CD4-positive, alpha-beta T cell treated with Interferon gamma for 1 hour (primary cell): ENCODE results near the gene YIPF2.
"Not testable (repeated sequence)": the region's sequence is repeated elsewhere in the genome, so short reads cannot be mapped to it uniquely, and the experiment has no call there.

ENCODE experiments used
- DNase-seq: peaks from one replicate; pipeline ENCODE4 v3.0.0-alpha.2; 2020

YIPF2 gene

GRCh38 chr19:10908380-10908960 lies 20.0 kb downstream of the YIPF2 start:
- DNase-seq = no peak

DNA sequence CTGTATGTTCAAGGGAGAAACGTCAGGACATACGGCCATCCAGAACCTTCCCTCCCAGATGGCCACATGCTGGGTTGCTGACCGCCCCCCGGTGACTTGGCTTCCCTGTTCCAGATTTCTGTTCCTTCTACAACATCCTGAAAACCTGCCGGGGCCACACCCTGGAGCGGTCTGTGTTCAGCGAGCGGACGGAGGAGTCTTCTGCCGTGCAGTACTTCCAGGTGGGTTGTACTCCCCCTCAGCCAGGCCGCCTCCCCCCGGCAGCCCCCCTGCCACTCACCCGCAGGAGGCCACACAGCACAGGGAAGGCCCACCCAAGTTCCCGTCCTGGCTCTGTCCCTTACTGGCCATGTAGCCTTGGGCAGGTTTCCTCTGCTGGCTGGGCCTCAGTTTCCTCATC lies 20.5 kb downstream of the YIPF2 start:
- DNase-seq = no peak

DNA sequence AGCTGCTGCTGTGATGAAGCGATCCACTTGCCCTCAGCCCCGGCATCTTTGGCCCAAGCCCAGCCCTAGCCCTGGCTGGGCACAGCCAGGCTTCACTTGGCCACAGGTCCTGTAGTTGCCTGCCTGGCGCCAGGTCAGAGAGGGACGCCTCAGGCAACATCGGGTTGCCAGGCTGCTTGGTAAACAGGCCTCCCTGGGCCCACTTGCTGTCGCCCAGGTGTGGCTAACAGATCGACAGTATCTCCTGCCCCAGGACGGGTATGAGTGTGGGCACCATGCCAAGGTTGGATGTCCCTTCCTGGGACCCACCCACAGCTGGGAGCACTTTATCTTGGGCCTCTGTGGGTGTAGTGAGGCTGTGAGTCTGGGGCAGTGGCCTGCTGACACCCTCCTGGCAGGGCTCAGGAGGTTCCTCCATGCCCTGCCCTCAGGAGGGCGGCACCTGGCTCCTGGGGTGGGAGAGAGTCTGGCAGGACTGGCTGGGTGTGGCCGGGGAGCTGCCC lies 29.2 kb downstream of the YIPF2 start:
- no peak for DNase-seq

GRCh38 chr19:10898633-10899032 lies 29.8 kb downstream of the YIPF2 start:
- DNase-seq = no peak

DNA sequence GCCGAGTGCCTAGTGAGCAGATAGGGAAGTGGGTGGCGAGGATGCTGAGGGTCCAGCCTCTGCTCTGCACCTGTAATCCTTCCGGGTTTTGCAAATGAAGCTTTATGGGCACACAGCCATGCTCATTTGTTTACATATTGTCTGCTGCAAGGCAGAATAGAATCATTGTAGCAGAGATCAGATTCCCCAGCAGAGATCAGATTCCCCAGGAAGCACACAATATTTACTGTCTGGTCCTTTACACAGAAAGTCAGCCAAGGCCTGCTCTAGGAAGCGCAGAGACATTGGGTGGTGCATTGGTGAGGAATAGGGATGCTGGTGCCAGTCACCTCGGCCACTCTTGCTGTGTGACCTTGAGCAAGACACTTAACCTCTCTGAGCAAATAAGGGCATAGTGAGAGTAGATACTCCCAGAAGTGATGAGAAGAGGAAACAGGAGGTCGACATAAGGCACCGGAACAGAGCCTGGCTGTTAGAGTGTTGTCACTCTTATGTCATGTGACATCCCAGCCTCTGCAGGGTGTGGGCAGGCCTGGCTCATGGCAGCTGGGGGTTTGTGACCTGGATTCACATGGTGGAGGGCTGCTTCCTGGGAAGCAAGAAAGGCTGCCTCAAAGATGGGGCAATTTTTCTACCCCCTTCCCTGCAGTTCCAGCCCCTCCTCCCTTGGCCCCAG lies 31.4 kb downstream of the YIPF2 start:
- DNase-seq = no peak

- DNase-seq = no peak
Measured at GRCh38 chr19:10895920-10896319, 32.5 kb downstream of the YIPF2 start.

DNA sequence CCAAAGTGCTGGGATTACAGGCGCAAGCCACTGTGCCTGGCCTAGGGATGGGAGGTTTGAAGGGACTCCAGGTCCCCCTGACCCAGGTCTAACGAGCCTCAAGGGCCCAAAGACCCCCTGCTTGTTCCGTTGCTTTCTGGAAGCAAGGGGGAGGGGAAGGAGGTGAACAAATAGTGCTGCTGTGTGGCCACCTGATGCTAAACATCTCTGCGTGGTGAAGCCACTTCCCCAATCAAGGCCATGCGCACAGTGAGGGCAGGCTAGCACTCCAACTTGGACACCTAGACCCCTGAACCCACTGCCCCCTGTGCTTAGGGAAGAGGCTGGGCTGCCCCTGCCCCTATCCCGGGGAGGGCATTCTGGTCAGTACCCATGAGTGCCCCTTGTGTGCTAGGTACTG lies 33.1 kb downstream of the YIPF2 start:
- no peak for DNase-seq

DNA sequence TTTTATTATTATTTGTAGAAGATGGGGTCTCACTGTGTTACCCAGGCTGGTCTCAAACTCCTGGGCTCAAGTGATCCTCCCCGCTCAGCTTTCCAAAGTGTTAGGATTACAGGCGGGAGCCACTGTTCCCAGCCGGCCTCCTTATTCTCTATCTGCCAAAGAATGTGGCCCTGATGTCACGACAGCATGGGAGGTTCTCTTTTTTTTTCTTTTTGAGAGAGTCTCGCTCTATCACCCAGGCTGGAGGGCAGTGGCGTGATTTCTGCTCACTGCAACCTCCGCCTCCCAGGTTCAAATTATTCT lies 33.6 kb downstream of the YIPF2 start:
- DNase-seq = no peak

DNA sequence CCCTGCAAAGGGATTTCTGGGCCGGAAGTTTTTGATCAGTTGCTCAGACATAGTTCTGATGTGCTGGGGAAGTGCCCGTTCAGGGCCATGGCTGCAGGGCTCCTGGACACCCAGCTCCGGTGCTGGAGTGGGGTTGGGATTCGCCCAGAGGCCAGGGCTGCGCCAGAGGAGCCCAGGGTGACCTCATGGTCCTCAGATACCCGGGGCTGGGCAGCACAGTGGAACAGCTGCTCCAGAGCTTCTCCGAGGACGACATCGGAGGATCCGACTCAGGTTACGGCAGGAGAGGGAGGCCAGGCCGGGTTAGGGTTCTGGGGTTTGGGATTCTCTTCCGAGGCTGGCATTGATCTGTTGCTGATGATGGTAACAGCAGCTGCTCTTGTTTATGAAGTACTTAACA lies 36.2 kb downstream of the YIPF2 start:
- DNase-seq = no peak

GRCh38 chr19:10891405-10892086 lies 36.9 kb downstream of the YIPF2 start:
- no peak for DNase-seq

GRCh38 chr19:10889880-10890279 lies 38.6 kb downstream of the YIPF2 start:
- DNase-seq = no peak

GRCh38 chr19:10888421-10888866 lies 40.0 kb downstream of the YIPF2 start:
- no peak for DNase-seq

DNA sequence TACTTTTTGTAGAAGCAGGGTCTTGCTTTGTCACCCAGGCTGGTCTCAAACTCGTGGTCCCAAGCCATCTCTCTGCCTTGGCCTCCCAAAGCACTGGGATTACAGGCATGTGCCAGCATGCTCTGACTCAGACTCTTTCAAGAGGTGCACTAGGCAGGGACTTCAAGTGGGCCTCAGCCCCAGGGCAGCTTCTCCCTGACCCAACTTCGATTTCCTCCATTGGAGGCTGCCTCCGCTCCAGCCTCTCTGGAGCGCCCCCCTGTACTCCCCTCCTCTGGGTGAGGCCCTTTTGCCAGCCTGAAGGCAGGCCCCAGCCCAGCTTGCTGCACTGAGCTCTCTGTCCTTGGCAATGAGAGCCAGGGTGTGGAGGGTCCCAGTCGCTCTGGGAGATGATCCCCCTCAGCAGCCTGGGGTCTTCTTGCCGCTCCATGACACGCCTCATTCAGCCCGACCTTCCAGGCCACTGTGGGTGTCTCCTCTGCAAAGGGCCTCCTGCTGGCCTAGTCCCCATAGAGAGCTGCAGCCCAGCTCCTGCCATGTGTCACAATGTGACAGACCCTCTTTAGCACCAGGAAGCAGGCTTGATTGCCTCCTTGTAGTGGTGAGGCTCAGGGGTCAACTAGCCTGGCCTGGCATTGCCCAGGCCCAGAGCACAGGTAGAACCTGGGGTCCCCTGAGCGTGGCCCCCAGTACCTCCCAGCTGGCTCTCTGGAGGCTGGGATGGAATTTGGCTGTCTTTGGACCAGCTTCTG lies 40.6 kb downstream of the YIPF2 start:
- no peak for DNase-seq

GRCh38 chr19:10885201-10886169 lies 43.0 kb downstream of the YIPF2 start:
- DNase-seq = no peak

DNA sequence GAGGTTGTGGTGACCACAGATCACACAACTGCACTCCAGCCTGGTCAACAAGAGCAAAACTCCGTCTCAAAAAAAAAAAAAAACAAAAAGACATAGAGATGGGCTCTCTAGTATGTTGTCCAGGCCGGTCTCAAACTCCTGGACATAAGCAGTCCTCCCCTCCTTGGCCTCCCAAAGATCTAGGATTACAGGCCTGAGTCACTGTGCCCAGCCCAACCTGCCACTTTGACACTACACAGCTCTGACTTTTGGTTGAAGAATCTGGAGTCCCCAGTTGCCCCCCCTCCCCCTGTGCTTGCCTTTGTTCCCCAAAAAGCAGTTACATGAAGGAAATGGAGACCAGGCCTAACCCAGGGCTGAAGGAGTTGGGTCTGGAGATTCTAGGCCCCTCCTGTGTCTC lies 44.2 kb downstream of the YIPF2 start:
- DNase-seq = no peak

- DNase-seq = no peak
Measured at GRCh38 chr19:10882108-10882457, 46.4 kb downstream of the YIPF2 start.

- no peak for DNase-seq
Measured at GRCh38 chr19:10881403-10882107, 46.9 kb downstream of the YIPF2 start.

DNA sequence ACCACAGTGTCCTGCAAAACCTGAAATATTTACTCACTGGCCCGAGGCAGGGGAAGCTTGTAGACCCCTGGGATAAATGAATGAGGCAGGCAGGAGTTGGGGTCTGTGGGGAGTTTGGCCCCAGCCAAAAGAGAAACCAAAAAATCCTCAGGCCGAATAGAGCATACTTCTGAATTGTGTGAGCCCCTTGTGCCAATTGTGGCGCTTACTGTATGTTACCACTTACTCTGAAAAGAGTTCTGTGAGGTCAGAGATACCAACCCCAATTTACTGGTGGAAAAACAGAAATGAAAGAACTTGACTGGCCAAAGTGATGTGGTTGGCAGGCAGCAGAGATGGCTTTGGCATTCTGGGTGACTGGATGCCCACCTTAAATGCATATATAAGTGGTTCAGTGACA lies 50.2 kb downstream of the YIPF2 start:
- DNase-seq = no peak

DNA sequence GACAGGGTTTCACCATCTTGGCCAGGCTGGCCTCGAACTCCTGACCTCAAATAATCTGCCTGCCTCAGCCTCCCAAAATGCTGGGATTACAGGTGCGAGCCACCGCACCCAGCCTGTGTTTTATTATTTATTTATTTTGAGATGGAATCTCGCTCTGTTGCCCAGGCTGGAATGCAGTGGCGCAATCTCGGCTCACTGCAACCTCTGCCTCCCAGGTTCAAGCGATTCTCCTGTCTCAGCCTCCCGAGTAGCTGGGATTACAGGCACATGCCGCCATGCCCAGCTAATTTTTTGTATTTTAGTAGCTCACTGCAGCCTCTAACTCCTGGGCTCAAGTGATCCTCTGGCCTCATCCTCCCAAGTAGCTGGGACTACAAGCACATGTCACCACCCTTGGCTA lies 50.8 kb downstream of the YIPF2 start:
- DNase-seq = not testable (repeated sequence)

GRCh38 chr19:10876459-10877240 lies 51.8 kb downstream of the YIPF2 start:
- peak; percentile 29 for DNase-seq

DNA sequence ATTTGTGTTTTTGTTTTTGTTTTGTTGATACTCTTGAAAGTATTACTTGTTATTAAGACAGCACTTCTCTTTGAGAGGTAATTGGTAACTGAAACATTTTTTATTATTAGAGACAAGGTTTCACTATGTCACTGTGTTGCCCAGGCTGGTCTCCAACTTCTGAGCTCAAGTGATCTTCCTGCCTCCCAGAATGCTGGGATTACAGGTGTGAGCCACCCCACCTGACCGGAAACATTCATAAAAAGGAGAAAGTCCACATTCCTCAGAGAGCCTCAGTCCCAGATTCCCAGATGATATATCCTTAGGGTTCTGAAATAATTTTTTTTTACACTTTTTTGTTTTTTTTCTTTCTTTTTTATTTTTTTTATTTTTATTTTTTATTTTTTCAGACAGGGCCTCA lies 54.4 kb downstream of the YIPF2 start:
- no peak for DNase-seq
